ENCODE measurements around the gene SCFD2.

SCFD2 gene

DNA sequence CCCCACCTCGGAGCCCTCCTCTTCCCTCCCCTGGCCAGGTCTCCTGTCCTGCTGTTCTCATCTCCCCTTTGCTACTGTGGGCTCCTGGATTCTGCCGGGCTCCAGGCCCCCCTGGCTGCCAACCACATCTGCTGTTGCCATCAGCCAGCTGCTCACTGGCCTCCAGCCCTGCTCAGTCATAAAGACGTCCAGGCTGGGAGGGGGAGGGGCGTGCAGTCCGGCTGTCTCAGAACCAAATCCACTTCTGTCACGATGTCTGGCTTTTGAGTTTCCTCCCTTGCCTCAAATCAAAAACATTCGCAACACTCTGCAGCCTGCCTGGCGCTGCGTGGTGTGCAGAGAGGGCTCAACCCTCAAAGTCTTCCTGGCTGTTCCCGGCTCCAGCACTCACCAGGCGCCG, 496.7 kb downstream of the SCFD2 start:
- peak; percentile 81 for DNase-seq

DNA sequence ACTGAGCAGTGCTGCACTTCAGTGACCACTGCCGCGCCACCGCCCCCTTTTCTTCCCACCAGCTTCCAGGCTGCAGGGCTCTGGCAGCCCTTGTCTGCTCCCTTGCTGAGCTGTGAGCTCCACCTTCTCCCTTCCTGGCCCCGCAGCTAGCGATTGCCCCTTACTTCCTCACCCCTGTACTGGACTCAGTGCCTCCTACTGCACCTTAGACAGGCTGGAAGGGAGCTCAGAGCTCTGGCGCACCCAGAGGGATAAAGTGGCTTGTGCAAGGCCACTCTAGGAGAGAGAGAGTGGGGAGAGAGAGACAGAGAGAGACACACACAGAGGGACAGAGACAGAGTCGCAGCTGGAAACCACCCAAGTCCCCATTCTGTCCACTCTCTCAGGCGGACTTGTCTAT, 497.7 kb downstream of the SCFD2 start:
- DNase-seq = peak; percentile 56

GRCh38 chr4:52867163-52867562, 498.7 kb downstream of the SCFD2 start:
- no peak for DNase-seq

GRCh38 chr4:52866734-52867133, 499.1 kb downstream of the SCFD2 start:
- no peak for DNase-seq

- no peak for DNase-seq
Observed at GRCh38 chr4:52865300-52865699, 500.6 kb downstream of the SCFD2 start.

DNA sequence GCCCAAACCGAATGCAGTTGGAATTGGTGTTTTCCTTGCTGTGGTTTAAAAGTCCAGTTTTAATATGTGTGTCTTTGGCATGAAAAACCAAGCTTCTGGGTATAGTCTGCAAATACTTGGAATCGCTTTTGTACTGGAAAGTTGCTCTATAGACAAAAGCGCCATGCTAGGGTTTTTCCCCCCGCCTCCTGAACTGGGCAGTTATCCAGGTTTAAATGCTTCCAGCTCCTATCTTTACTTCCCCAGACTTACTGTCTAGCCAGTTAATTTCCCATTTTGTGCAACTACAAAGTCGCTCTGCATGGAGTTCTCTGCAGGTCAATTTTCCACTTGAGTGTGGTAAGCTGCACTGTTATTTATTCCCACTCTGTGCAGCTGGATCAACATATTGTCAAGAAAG, 501.1 kb downstream of the SCFD2 start:
- peak; percentile 67 for DNase-seq

GRCh38 chr4:52863324-52863723, 502.5 kb downstream of the SCFD2 start:
- DNase-seq = no peak

GRCh38 chr4:52862639-52863161, 503.2 kb downstream of the SCFD2 start:
- DNase-seq = no peak

- DNase-seq = peak; percentile 97
Observed at GRCh38 chr4:52861879-52862616, 503.8 kb downstream of the SCFD2 start, which contains the start of gene RASL11B. TSS of gene RASL11B (plus strand) at chr4:52862317. CDS start at chr4:52862508, 191 bp downstream.

GRCh38 chr4:52861171-52861823, 504.6 kb downstream of the SCFD2 start:
- DNase-seq = no peak

DNA sequence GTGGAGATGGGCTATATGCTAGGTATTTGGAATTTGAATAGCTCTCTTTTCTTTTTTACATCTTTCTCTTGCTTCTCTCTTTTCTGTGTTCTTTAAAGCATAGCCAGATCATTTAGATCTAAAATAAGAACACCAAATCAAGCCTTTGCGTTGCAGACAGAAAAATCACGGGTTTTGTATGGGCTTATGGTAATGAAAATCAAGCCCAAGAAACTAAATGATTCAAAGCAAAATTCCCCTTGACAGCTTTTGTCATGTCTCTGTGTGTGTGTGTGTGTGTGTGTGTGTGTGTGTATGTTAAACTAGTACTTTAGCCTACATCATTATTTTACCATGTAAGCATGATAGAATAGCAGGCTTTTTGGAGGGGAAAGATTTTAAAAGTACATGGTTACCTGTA, 505.5 kb downstream of the SCFD2 start:
- DNase-seq = no peak

DNA sequence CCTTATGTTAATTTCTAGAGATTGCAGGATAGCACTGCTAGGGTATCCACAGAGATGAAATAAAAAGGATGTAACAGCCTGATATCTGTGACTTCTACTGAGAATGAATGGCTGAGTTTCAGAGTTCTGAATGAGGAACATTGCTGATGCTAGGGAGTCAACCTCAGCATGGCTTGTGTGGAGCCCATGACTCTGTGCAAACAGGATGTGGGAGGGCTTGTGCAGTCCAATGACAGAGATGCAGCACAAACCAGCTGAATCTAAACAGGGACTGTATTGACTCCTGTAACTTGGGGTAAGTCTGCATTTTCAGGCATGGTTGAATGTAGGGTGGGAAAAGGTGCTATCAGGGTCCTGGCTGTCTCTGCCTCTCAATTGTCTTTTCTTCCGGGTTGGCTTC, 509.1 kb downstream of the SCFD2 start:
- DNase-seq = no peak

GRCh38 chr4:52853351-52853750, 512.5 kb downstream of the SCFD2 start:
- DNase-seq = no peak

DNA sequence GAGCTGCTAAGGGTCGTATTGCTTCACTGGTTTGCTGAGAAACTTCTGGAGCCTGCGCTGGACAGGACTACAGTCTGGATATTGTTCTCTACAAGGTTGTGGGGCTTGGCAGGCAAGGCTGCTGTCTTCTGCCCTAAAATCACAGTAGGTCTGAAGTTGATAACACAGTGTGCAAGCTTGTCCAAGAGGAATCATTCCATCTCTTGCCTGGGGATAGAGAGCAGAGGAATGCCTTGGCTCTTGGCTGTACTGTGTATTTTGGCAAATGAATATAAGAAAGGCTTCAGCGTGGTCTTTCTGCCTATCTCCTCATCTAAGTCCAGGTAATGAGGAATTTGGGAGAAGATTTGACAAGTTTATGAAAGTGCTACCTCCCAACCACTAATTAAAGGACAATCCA, 513.1 kb downstream of the SCFD2 start:
- no peak for DNase-seq

- DNase-seq = no peak
Observed at GRCh38 chr4:52852041-52852440, 513.8 kb downstream of the SCFD2 start.

GRCh38 chr4:52850406-52851124, 515.3 kb downstream of the SCFD2 start:
- no peak for DNase-seq

DNA sequence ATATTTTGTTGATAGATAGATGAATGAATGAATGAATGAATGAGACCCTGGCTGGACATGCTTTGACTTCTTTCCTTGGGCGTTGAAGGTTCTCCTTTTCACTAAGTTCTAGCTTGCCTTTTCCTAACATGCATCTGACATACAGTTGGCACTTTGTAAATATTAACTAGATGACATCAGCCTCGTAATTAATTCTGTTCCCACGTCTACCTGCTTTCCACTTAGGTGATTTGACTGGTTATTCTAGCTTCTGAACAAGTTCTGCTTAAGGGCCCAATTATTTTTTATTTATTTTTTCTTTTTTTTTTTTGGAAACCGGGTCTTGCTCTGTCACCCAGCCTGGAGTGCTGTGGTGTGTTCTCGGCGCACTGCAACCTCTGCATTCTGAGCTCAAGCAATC, 517.6 kb downstream of the SCFD2 start:
- DNase-seq = no peak

GRCh38 chr4:52846502-52846901, 519.4 kb downstream of the SCFD2 start:
- DNase-seq = no peak

DNA sequence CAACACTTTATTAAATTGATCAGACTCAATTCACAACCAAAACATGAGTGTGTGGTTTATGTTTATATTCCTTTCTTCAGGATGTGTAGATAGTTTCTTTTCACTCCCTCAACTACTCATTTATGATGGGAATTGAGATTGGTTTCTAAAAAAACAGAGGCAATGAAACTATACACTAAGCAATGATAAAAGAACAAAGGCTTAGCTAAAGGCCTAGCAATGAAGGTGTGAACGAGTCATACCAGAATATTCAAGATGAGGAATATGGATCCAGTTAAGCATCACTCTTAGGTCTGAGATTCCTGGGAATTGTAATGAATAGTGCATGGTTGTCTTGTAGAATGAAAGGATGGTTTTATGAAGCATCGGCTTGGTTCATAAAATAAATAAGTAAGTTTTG, 521.3 kb downstream of the SCFD2 start:
- DNase-seq = no peak

- no peak for DNase-seq
Observed at GRCh38 chr4:52843958-52844357, 521.9 kb downstream of the SCFD2 start.

GRCh38 chr4:52843351-52843750, 522.5 kb downstream of the SCFD2 start:
- DNase-seq = no peak

DNA sequence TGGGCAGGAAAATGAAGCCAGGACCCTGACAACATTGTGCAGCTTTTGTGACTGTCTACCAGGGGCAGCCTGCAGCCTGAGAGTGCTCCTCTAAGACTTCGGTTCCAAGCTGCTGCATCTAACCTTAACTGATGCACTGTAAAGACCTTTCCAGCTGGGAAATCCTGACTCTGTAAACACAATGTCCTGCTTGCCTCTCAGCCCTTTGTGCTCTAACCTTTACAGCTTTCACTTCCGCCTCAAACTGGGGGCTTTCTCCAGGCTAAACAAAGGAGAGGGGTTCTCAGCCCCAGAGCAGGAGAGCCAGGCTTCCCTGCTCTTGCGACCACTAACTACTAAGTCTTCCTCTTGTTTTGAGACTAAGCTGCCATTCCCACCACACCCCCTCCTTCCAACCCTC, 523.1 kb downstream of the SCFD2 start:
- DNase-seq = peak; percentile 4

DNA sequence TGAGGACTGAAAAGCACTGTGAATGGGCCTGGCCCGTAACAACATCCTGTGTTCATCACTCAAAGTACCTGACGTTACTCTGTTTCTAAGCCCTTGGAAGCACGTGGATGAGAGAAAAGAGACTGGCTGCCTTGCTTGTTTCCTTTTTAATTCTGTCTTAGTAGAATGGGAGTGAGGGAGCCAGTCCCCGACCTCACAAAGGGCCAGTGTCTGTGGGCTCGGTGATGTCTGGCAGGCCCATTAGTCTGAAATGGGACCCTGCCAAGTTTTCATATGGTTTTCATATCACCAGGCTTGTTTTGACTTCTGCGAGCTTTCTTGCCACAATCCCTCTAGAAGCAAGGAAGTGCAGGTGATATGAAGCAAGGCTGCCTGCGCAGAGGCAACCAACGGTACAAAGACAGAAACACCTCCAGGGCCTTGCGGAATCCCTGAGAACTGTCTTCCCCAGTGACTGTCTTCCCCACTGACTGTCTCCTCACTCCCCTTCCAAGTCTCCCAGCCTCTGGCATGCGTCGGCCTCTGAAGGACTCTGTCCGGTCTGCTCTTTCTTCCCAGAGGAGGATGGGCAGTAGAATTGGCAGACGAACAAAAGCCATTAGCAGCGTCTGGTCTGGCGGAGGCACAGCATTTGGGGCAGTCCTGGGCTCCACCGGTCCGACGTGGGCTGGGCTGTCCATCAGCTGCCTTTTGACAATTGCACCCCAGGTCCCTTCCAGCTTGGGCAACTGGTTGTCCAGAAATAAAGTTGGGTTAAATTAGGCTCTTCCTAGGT, 524.0 kb downstream of the SCFD2 start:
- peak; percentile 54 for DNase-seq
